ENCODE data around the gene ASXL1. TPM values are rescaled to one million over a fixed set of nuclear protein-coding genes. Genes with fewer than 3 reads are reported as not detected.
A peak's percentile ranks its signal among the peaks of the same experiment; 100 is the strongest.

ASXL1 gene
- total RNA-seq, 1 donor, result 51.4 TPM

- DNase-seq (ENCODE audit: low read depth in 2 of 3, low spot score in 2 of 3), result peak in 1 of 3 donors; percentile 29
These were observed 79.4 kb downstream of the ASXL1 start for GRCh38 chr20:32437391-32438074.

DNA sequence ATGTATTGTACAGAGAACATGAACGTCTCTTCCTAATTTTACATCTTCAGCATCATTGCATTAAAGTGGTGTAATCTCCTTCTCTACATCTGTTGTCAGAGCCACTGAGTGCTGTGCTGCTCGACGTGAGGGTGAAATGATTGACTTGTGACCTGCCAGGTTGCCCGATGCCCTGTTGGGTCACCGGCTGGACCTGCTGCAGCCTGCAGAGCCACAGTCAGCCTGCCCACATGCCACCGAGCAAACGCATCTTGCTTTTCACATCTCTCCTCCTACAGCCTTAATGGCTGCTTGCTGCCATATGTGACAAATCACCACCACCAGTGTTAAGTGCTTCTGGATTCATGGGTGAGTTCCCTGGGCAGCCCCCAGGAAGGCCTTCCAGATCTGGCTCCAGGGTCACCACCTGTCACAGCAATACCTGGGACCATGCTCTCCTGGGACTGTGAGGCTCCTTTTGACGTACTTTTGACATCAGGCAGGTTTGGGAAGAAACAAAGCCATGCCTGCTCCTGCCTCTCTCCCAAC is 80.3 kb downstream of the ASXL1 start:
- no peak for DNase-seq (ENCODE audit: low read depth in 2 of 3, low spot score in 2 of 3)

- peak in 1 of 3 donors; percentile 27 for DNase-seq (ENCODE audit: low read depth in 2 of 3, low spot score in 2 of 3)
These were observed 81.2 kb downstream of the ASXL1 start for GRCh38 chr20:32439132-32439829.

GRCh38 chr20:32440069-32440757 is 82.1 kb downstream of the ASXL1 start:
- DNase-seq (ENCODE audit: low read depth in 2 of 3, low spot score in 2 of 3), result no peak

- DNase-seq (ENCODE audit: low read depth in 2 of 3, low spot score in 2 of 3), result no peak
These were observed 82.6 kb downstream of the ASXL1 start for GRCh38 chr20:32440758-32441078.

GRCh38 chr20:32441638-32442037 is 83.5 kb downstream of the ASXL1 start:
- DNase-seq (ENCODE audit: low read depth in 2 of 3, low spot score in 2 of 3), result no peak

- DNase-seq (ENCODE audit: low read depth in 2 of 3, low spot score in 2 of 3), result no peak
These were observed 84.7 kb downstream of the ASXL1 start for GRCh38 chr20:32442630-32443373.

DNA sequence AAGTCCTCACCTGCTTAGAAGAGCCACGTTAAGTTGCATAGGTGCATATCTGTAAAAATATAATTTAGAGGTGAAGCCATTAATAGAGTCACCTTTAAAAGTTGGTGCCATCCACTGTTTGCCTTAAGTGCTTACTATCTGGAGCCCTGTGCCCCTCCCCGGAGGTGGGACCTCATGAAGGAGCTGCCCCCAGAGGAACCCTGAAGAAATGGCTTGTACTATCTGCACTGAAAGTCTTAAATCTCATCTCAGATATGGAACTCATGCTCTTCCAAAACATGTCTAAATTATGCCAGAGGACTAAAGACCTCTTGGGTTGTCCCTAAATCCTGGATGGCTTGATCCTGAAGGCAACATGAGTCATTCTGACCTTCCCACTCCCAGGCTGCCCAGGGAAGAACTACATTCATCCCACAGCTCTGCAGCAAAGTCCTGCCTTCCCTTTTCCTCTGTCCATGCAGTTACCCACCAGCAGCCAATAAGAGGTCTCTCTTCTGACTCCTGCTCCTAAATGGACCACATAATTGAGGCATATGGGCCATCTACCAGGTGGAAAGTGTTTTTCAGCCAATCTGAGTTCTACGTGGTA is 85.3 kb downstream of the ASXL1 start:
- no peak for DNase-seq (ENCODE audit: low read depth in 2 of 3, low spot score in 2 of 3)

DNA sequence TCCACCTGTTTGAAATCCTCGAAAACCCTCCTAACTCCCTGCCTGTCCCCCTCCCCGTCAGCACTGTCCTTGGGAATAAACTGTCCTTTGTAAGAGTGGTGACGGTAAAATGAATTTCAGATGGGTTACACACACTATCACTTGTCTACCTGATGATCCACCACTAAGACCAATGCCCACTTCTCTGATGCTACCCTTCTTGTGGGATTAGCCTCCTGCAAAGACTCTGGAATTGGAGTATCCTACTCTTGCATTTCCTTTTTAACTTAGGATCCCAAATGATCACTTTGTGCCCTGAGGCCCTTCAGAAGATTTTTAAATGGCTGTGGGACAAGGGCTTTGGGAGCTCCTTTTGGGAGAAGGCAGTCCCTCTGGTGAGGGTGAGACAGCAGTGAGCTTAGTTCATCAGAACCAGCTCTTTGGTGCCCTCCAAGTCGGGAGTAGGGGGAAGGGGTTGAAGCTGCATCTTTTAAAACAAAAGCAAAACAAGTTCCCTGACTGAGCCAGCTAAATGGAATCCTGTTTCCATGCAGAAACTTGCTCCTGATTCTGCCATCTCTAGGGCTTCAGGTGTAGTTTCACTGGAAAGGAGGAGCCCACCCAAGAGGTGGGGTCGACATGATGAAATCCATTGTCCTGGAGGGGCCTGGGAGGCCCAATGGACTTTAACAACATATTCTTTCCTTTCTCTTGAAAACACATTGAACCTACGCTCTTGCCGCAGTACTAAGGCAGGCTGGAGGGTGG is 86.5 kb downstream of the ASXL1 start:
- no peak for DNase-seq (ENCODE audit: low read depth in 2 of 3, low spot score in 2 of 3)

DNA sequence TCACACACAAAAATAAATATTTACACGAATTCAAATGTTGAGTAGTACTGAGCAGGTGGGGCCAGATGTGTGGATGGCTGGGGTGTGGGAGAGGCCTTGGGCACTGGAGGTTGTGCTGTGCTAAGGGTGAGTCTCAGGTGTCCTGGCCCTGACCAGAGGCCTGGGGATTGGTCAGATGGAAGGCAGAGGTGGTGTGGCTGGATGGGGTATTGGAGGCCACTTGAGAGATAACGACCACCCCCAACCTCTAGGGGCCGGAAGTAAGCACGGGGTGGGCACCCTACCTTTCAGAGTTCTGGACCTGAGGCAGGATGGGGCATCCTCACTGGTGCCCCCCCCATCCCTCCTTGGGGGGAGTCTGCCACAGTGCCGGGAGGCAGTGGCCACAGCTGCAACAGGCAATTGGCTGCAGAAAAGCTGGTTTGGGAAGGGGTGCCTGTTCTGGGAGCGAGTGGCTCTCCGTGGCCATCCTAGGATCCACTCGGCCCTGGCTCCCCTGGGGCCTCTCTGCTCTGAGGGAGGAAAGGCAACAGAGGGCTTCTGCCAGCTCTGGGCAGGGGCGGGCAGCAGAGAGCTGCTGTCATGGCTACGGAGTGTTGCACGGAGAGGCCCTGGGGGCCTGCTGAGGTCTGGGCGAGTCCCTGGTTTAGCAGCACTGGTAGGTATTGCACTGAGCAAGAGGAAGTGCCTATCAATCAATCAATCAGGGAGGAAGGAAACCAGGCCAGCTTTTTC is 87.6 kb downstream of the ASXL1 start:
- peak in 2 of 3 donors; percentile 66 to 67 for DNase-seq (ENCODE audit: low read depth in 2 of 3, low spot score in 2 of 3)

- no peak for DNase-seq (ENCODE audit: low read depth in 2 of 3, low spot score in 2 of 3)
These were observed 88.4 kb downstream of the ASXL1 start for GRCh38 chr20:32446301-32447100.

DNA sequence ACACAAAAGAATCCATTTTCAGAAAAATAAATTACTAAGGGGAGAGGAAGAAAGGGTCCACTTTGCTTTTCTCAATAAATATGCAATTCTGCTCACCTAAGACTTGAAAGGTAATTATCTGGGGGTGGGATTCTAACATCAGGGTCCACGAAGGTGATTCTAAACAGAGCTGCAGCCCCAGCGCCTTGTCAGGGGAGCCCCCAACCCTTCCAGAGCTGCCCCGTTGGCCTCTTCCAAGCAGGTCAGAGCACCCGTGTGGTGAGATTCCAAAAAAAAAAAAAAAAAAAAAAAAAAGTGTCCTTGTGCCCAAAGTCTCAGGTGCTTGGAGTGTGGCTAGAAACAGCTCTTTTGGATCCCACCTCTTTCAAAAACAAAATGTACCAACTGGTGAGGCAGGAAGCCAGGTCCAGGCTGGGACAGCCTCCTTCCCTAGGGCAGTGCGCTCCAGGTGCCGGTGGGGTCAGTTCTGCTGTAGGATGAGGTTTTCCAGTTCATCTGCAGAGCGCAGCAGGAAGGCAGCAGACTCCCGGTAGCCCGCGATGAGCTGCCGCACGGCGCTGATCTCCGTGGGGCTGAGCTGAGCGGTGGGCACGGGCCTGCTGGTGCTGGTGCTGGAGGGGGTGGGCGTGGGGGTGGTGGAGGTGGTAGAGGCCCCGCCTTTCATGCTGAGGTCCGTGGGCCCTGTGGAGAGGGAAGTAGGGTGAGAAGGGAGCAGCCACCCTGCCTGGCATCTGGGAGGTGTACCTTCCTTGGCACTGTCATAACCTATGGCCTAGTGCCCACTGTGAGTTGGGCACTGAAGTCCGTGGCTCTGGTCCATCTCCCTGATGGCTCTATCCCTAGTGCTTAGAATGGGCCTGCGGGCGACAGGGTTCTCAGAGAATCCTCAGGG is 89.3 kb downstream of the ASXL1 start:
- DNase-seq (ENCODE audit: low read depth in 2 of 3, low spot score in 2 of 3), result no peak

GRCh38 chr20:32448306-32449056 is 90.3 kb downstream of the ASXL1 start:
- no peak for DNase-seq (ENCODE audit: low read depth in 2 of 3, low spot score in 2 of 3)

DNA sequence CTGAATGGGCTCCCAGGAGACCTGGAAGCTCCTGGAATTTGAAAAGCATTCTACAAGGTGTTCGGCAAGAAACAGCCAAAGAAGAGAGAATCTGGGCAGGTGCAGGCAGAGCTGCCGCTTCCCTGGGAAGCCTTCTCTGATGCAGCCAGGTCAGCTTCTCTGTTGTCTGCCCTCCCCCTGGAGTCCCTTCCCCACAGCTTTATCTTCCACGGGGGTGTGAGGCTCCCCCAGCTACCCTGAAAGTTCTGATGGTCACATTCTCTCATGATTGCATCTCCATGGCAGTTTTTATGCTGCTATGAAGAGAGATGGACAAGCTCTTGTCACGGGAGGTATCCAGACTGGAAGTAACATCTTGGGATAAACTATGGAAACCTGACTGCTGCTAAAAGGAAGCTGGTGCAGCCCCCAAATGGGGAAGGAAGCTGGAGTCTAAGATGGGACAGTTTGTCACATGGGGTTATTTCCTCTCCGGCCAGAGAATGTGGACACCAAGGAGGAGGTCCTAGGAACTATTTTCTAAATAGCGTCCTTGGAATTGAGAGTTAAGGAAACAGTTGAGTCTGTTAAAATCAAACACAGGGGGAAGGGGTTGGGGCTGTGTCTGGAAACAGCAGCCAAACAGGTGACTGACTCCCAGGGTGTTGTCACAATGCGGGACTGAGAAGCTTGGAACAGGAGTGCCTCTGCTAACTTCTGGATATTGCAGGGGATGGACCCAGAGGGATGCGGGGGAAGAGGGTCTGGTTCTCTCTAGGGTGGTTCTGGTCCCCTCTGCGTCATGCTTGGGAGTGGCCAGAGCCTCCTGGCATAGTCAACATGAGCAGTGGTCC is 91.1 kb downstream of the ASXL1 start:
- no peak for DNase-seq (ENCODE audit: low read depth in 2 of 3, low spot score in 2 of 3)

- no peak for DNase-seq (ENCODE audit: low read depth in 2 of 3, low spot score in 2 of 3)
These were observed 91.8 kb downstream of the ASXL1 start for GRCh38 chr20:32449890-32450401.

Data from hematopoietic multipotent progenitor cell (in vitro differentiated cells).